Measurements from ENCODE around the gene CAP2.

CAP2 gene

GRCh38 chr6:17392978-17393891 is at the start of gene CAP2:
CAP2 (plus strand) TSS chr6:17393595; CDS start chr6:17421556, 27,961 bp downstream.
- peak; percentile 38 to 39 for DNase-seq

DNA sequence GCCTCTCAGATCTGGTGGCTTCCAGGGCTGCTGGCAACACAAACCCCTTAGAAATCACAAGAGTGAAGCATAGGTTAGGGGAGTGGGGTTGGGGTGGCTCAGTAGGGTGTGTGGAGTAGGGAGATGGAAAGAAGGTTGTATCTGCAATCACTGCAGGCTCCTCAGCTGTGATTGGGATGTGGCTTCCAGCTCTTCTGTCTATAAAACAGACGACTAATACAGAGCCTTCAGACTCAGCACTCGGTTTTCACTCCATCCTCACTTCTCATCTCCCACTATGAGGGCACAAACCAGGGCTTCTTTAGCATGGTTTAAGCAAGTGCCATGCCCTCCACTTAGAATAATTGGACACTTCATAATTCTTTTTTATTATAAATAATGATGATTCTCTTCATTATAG is 46.4 kb upstream of the CAP2 start:
- DNase-seq = no peak

DNA sequence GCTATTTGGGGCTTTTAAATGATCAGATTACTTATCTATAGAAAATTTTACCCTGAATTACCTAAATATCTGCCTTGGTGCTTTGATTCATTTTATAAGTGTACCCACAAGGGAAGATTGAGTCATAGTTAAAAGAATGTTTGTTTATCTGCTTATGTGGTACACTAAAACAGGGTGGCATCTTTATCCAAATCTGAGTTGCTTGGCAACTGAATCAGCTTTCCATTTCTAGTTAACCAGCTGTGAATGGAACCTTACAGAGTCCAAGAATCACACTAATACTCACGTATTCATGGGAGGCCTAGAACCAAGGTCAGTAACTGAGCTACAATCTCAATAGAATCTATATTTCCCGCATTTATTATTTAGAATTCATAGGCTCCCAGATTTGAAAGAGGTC is 44.0 kb upstream of the CAP2 start:
- no peak for DNase-seq

DNA sequence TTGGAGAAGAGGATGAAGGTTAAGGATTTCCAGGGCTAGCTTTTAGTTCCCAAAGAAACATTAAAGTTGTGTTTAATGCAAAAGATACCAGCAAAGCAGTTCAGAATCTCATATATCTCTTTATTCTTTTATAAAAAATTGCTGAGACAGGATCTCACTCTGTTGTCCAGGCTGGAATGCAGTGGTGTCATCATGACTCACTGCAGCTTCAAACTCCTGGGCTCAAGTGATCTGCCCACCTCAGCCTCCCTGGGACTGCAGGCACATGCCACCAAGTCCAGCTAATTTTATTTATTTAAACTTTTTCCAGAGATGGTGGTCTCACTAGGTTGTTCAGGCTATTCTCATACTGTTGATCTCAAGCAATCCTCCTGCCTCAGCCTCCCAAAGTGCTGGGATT is 41.1 kb upstream of the CAP2 start:
- no peak for DNase-seq

DNA sequence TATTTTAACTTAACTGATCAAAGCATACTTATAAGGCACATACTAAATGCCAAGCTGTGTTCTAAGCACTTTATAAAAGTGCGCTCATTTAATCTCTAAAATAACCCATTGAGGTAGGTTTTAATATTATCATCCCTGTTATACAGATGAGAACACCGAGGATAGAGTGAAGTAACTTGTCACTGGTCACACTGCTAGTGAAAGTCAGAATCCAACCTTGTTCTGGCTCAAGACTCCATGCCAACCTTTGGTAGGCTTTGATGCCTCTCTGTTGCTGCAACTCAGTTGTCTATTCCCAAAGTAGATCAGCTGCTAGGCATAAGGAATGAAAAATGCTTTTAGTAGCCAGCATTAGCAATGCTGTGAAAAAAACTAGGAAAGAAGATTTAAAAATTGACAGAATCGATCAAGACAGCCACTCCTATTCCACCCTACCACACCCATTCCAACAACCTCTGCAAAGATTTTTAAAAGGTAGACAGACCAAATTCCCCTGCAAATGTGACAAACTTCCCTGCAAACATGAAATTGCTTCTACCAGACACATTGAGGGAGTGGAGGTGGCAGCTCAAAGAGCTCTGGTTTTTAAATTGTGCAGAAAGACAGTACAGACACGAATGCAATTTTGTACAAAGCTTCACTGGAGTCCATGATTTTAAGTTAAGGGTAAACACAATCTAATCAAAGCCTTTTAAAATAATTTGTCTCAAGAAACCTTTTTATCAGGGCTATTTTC is 39.8 kb upstream of the CAP2 start:
- no peak for DNase-seq

DNA sequence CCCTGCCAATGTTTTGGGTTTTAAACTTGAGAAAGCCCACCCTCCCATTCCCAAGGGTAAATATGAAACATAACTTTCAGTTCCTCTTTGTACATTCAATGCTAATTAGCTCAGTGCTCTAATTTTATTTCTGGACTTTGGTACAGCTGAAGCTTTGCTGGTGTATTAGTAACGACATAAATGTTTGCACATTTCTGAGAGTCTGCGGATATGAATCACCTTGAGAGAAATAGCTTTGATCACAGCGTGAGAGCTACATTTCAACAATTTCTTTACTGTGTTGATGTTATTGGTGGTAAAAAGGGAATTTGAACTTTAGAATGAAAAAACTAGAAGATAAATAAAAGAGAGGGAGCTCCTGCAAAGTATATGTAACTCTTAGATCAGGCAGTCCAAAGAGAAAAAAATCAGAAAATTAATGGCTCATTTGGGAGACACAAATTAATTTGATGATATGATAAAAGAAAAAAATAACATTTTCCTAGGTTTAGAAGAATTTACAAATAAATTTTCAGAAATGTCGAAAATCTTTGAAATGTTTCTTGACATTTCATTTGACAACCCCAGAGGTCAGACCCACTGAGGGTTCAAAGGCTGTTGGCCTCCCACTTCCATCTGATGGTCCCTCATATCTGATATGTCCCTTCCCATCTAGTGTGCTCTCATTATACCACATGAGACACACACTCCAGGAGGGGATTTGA is 38.5 kb upstream of the CAP2 start:
- no peak for DNase-seq

GRCh38 chr6:17355404-17355774 is 38.0 kb upstream of the CAP2 start:
- no peak for DNase-seq

DNA sequence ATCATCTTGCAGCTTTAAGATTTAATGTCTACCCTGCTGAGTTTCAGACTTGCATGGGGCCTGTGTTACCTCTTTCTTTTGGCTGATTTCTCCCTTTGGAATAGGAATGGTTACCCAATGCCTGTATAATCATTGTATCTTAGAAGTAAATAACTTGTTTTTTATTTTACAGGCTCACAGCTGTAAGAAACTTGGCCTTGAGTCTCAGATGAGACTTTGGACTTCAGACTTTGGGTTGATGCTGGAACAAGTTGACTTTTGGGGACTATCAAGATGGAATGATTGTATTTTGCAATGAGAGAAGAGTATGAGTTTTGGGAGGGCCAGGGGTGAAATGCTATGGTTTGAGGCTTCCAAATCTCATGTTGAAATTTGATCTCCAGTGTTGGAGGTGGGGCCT is 34.9 kb upstream of the CAP2 start:
- no peak for DNase-seq

DNA sequence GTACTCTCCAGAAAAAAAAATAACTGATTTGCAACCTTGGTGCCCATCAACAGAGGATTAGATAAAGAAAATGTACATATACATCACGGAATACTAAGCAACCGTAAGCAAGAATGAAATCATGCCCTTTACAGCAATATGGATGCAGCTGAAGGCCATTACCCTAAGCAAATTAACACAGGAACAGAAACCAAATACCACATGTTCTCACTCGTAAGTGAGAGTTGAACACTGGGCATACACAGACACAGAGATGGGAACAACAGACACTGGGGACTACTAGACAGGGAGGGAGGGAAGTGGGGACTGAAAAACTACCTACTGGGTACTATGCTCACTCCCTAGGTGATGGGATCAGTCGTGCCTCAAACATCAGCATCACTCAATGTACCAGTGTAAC is 32.8 kb upstream of the CAP2 start:
- no peak for DNase-seq

GRCh38 chr6:17361013-17361412 is 32.4 kb upstream of the CAP2 start:
- no peak for DNase-seq

DNA sequence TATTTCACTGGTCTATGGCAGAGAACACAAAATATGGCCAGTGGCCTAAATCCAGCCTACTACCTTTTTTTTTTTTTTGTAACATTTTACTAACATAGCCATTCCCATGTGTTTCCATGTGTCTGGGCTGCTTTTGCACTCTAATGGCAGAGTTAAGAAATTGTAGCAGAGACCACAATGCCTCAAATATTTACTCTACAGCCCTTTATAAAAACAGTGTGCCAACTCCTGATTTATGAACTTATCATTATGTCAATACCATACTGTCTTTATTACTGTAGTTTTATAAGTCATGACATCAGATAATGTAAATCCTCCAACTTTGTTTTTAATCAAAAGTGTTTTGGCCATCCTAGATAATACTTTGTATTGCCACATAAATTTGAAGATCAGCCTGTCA is 27.4 kb upstream of the CAP2 start:
- DNase-seq = no peak

- DNase-seq = no peak
These were observed 25.5 kb upstream of the CAP2 start for GRCh38 chr6:17367868-17368267.

DNA sequence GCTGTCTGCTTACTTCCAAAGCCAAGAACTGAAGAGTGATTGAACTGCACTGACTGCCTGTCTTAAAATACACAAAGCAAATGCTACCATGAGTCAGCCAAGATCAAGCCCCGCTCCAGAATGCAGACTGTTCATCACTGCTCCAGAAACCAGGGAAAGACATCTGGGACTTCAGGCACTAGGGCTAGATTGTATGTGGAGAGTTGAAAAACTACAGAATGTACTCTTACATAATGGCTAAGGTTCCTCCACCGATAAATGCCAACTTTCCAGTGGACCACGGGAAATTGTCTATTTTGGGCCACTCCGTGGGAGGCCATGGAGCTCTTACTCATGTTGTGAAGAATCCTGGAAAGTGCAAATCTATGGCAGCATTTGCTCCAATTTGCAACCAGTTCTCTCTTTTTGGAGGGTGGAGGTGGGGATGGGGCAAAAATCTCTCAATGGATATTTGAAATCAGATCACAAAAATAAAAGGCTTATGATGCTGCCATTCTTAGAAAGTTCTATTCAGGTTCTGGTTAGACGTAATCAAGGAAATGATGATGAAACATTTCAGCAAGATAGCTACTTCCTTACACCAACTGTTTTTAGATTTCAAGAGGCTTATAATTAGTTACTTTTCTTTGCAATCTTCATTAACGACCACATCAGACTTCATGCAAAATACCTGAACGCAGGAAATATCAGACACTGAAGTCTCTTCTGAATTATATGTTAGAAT is 11.8 kb upstream of the CAP2 start:
- no peak for DNase-seq

DNA sequence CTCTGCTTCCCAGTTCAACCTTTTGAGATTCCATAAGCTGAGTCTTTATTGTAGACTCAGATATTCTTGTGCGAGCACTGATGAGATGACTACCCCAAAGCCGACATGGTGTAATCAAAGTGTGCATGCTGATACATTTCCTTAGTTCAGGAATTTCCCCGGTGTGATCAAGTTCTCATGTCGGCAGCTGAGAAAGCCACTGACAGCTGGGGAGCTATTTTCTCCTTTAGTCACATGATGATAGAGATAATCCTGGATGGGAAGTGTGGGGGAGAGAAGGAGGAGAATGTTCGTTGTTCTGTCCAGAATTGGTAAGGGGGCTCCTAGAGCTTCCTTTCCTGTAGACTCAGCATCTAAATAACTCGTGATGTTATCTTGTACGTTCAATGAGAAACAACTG is 7.7 kb upstream of the CAP2 start:
- no peak for DNase-seq

DNA sequence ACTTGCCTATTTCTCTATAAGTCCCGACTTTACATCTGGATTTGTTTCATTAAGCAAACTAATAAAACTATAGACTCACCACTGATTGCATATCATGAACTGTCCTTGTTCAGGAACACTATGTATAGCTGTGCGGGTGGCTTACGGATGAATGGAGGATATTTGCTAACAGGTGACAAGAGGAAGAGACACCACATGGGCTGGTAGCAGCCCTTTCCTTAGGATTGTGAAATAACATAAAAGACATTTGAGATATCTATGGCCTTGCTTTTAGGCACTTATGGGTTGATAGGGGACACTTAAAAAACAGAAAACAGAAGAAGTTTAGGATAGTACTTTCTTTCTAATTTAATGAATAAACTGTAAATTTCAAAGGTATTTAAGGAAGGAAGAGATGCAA is 5.0 kb upstream of the CAP2 start:
- no peak for DNase-seq

DNA sequence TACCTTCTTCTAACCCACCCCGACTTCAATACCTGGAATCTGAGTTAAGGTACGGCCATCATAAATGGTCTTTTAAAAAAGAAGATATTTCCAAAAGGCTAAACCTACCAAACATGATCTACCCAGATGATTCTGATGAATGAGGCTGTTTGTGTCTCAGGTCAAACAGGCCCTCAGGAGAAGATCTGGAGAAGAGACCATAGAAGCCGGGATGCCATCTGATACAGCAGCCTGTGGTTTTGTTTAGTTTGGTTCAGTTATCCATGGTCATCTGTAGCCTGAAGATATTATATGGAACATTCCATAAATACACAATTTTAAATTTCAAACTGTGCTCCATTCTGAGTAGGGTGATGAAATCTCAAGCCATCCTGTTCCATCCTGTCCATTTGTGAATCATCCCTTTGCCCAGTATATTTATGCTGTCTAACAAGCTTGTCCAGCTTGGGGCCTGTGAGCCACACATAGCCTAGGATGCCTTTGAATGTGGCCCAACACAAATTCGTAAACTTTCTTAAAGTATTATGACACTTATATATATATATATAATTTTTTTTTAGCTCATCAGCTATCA is 4.0 kb upstream of the CAP2 start:
- DNase-seq = no peak

DNA sequence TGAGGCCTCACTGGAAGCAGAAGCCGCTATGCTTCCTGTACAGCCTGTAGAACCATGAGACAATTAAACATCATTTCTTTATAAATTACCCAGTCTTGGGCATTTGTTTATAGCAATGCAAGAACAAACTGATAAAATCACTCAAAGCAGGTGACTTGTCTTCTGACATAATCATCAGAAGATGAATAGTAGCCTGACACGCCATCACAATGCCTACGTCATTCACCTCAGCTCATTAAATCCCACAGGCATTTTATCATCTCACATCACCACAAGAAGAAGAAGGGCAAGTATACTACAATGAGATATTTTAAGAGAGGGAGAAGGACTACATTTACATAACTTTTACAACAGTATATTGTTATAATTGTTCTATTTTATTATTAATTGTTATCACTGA is 3.1 kb upstream of the CAP2 start:
- no peak for DNase-seq

DNA sequence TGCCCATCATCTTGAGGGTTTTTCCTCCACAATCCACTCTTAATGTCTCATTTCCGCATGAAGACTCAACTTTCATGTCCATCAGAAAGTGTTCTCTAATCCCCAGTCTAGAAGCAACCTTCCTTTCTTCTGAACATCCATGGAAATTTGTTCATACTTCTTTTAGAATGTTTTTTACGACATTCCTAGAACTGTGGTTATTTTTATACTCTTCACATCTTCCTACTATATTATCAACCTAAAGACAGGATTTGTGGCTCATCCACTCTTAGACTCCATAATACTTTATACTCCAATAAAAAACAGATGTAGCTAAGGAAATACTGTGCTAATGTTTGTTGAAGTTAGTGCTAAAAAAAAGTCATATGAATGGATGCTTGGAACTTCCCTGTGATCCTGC is 1.4 kb upstream of the CAP2 start:
- no peak for DNase-seq

- DNase-seq = no peak
These were observed 667 bp downstream of the CAP2 start for GRCh38 chr6:17393892-17394631.

- DNase-seq = no peak
These were observed 1.7 kb downstream of the CAP2 start for GRCh38 chr6:17395112-17395511.

DNA sequence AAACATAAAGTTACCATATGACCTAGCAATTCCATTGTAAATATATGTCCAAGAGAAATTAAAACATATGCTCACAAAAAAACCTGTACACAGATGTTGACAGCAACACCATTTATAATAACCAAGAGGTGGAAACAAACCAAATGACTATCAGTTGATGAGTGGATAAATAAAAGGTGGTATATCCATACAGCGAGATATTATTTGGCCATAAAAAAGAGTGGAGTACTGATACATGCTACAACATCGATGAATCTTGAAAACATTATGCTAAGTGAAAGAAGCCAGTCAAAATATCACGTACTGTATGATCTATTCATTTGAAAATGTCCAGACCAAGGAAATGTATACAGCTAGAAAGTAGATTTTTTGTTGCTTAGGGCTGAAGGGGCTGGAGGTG is 2.9 kb downstream of the CAP2 start:
- no peak for DNase-seq

GRCh38 chr6:17397764-17398194 is 4.4 kb downstream of the CAP2 start:
- DNase-seq = no peak
